Caco-2 (cell line): ENCODE data around the gene CBLN1. TPM values are rescaled to one million over a fixed set of nuclear protein-coding genes. Genes with fewer than 3 reads are reported as not detected.

ENCODE experiments used
- BruUV-seq: library from RNA; stranded (reverse); fragments of 400-500 nt; replicated peaks from 2 replicates; lab custom pipeline; 2021; lab: Mats Ljungman, UMichigan
- CTCF ChIA-PET: fragments of 300-600 bp; sonication (Branson Sonifier 250); formaldehyde crosslinking; loops from one replicate; lab custom pipeline; 2022; ENCODE audit warnings: antibody characterized with exemption; lab: Charles Lee
- POLR2A ChIA-PET: fragments of 300-600 bp; sonication (Branson Sonifier 250); formaldehyde crosslinking; loops from one replicate; lab custom pipeline; 2022; ENCODE audit warnings: antibody characterized with exemption; lab: Charles Lee
- DNase-seq, 2 experiments: peaks; one replicate each; pipeline versions ENCODE4 v3.0.0 to v3.0.0-alpha.2; 2020 to 2022
- H3K27me3 ChIP-seq: replicated peaks from 2 replicates; pipeline ENCODE4 v1.6.0; 2011; ENCODE audit warnings: low read length; ENCODE audit not compliant: control insufficient read depth, insufficient read depth
- H3K36me3 ChIP-seq: 2 replicates; pipeline ENCODE4 v1.5.1; 2011; ENCODE audit warnings: low read length; ENCODE audit not compliant: control insufficient read depth, insufficient read depth
- H3K4me1 ChIP-seq: fragments of 250-450 bp; sonication (Bioruptor Pico); 2 replicates; pipeline ENCODE4 v1.5.1; 2020; ENCODE audit warnings: mild to moderate bottlenecking
- H3K4me3 ChIP-seq: 2 replicates; pipeline ENCODE4 v1.5.1; 2011; ENCODE audit warnings: low read depth, mild to moderate bottlenecking, control low read depth, low read length
- H3K9me3 ChIP-seq: fragments of 250-450 bp; sonication (Bioruptor Pico); 2 replicates; pipeline ENCODE4 v1.5.1; 2020; ENCODE audit warnings: mild to moderate bottlenecking, moderate library complexity
- H3K27ac Mint-ChIP-seq: one replicate; pipeline ENCODE4 v1.8.0; 2022; ENCODE audit warnings: mixed read lengths; ENCODE audit not compliant: unreplicated experiment
- H3K27me3 Mint-ChIP-seq: one replicate; pipeline ENCODE4 v1.8.0; 2022; ENCODE audit warnings: mixed read lengths; ENCODE audit not compliant: insufficient read depth, unreplicated experiment
- H3K36me3 Mint-ChIP-seq: one replicate; pipeline ENCODE4 v1.8.0; 2022; ENCODE audit warnings: mild to moderate bottlenecking, mixed read lengths; ENCODE audit not compliant: insufficient read depth, unreplicated experiment
- H3K4me1 Mint-ChIP-seq: one replicate; pipeline ENCODE4 v1.8.0; 2022; ENCODE audit warnings: low read depth, mixed read lengths; ENCODE audit not compliant: unreplicated experiment
- H3K4me3 Mint-ChIP-seq: one replicate; pipeline ENCODE4 v1.8.0; 2022; ENCODE audit warnings: mild to moderate bottlenecking, moderate library complexity, mixed read lengths; ENCODE audit not compliant: unreplicated experiment
- H3K9me3 Mint-ChIP-seq: one replicate; pipeline ENCODE4 v1.8.0; 2022; ENCODE audit warnings: mixed read lengths; ENCODE audit not compliant: unreplicated experiment
- intact Hi-C: fragments of 100-400 bp; cut with micrococcal nuclease; formaldehyde crosslinking; loops from one replicate; pipeline ENCODE4 v1.10.0; 2022; ENCODE audit not compliant: unreplicated experiment
- total RNA-seq: library from RNA; stranded (reverse); gene quantifications from 2 replicates; pipeline ENCODE4 v1.2.3, GENCODE V29; 2022
- TF ChIP-seq, protein P1 (sequence below), 2 experiments: fragments of 200-600 bp in 1 of 2; IDR thresholded peaks; 1 replicate in 1 of 2; 2 replicates in 1 of 2; pipeline versions ENCODE4 v1.5.1 to v1.8.0; 2011 to 2022; ENCODE audit warnings: antibody characterized with exemption in 1 of 2, control low read depth in 1 of 2, inconsistent platforms in 1 of 2, low read depth in 1 of 2, low read length in 1 of 2, mild to moderate bottlenecking in 1 of 2, moderate library complexity in 1 of 2; ENCODE audit not compliant: insufficient read depth in 1 of 2, severe bottlenecking in 1 of 2, unreplicated experiment in 1 of 2

CBLN1 gene
- total RNA-seq, 1 experiment from 2014 or later, result not detected

GRCh38 chr16:49277386-49277742 is 4.3 kb downstream of the CBLN1 start:
- TF ChIP-seq, protein P1, sequence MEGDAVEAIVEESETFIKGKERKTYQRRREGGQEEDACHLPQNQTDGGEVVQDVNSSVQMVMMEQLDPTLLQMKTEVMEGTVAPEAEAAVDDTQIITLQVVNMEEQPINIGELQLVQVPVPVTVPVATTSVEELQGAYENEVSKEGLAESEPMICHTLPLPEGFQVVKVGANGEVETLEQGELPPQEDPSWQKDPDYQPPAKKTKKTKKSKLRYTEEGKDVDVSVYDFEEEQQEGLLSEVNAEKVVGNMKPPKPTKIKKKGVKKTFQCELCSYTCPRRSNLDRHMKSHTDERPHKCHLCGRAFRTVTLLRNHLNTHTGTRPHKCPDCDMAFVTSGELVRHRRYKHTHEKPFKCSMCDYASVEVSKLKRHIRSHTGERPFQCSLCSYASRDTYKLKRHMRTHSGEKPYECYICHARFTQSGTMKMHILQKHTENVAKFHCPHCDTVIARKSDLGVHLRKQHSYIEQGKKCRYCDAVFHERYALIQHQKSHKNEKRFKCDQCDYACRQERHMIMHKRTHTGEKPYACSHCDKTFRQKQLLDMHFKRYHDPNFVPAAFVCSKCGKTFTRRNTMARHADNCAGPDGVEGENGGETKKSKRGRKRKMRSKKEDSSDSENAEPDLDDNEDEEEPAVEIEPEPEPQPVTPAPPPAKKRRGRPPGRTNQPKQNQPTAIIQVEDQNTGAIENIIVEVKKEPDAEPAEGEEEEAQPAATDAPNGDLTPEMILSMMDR (IDR thresholded peaks at IDR 0.05; ENCODE audit: insufficient read depth in 1 of 2, low read depth in 1 of 2, low read length in 1 of 2, severe bottlenecking in 1 of 2, unreplicated experiment in 1 of 2), result no peak
- CTCF ChIA-PET, result no interaction called here
- BruUV-seq, result no TSS peak
- Mint-ChIP-seq H3K4me1 (no peaks in the 10 kb centered on the region), H3K27ac (no peak overlapping the region), H3K4me3 (no peak overlapping the region), H3K36me3 (peaks cover 5% of the 10 kb centered on the region), H3K9me3 (no peaks in the 10 kb centered on the region), H3K27me3 (peaks cover 24% of the 10 kb centered on the region)
- peaks cover under 1% of the 10 kb centered on the region; the same call in 1 of the 2 replicates for H3K4me1 ChIP-seq
- H3K4me3 ChIP-seq, result no peak overlapping the region
- peaks cover 5% of the 10 kb centered on the region; the same call in 1 of the 2 replicates for H3K9me3 ChIP-seq
- POLR2A ChIA-PET, result no interaction called here
- no peaks in the 10 kb centered on the region for H3K36me3 ChIP-seq
- DNase-seq, result no peak
- H3K27me3 ChIP-seq, result peaks cover 5% of the 10 kb centered on the region
- intact Hi-C loops, result no loop called here

DNA sequence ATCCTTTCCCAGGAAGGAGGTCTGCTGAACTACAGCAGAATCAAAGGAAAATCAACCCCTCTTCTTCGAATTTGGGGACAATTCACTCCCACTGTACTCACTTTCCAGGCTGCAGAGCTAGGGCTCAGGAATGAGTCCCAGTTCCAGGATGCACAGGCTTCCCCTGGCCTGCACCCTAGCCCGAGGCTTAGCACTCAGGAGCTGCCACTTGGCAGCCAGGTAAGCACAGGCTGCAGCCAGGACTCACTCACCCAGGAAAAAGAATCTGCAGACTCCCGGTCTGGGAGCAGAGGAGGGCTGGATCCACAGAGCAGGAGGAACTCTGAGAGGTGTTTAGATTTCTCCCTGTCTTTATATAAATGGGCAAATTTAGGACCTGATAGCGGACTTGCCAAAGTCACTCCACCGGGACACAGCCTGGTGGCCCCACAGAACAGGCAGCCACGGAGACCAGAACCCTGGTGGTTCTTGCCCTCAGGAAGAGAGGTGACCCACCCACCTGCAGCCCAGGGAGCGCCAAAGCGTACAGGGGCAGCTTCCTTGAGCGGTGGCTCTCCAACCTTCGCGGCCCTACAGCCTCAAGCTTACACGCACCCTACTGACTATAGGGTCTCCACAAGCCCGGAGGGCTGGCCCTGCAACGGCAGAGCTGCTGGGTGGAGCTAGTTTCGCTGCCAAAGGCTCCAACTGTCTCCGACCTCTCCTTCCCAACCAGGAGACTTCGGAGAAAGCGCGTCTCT is 4.8 kb downstream of the CBLN1 start:
- Histone ChIP-seq H3K4me3 (no peak overlapping the region), H3K4me1 (no peaks in the 10 kb centered on the region), H3K27me3 (peaks cover 5% of the 10 kb centered on the region), H3K9me3 (peaks cover 5% of the 10 kb centered on the region; the same call in 1 of the 2 replicates), H3K36me3 (no peaks in the 10 kb centered on the region)
- intact Hi-C loops, result no loop called here
- ChIA-PET CTCF (no interaction called here), POLR2A (no interaction called here)
- Mint-ChIP-seq H3K4me3 (no peak overlapping the region), H3K27ac (no peak overlapping the region), H3K9me3 (no peaks in the 10 kb centered on the region), H3K27me3 (peaks cover 24% of the 10 kb centered on the region), H3K4me1 (no peaks in the 10 kb centered on the region), H3K36me3 (peaks cover 5% of the 10 kb centered on the region)
- no peak for DNase-seq
- TF ChIP-seq, protein P1 (IDR thresholded peaks at IDR 0.05; ENCODE audit: insufficient read depth in 1 of 2, low read depth in 1 of 2, low read length in 1 of 2, severe bottlenecking in 1 of 2, unreplicated experiment in 1 of 2), result no peak
- BruUV-seq, result no TSS peak

- H3K9me3 Mint-ChIP-seq, result no peaks in the 10 kb centered on the region
- H3K4me1 Mint-ChIP-seq, result no peaks in the 10 kb centered on the region
- CTCF ChIA-PET, result no interaction called here
- TF ChIP-seq, protein P1 (IDR thresholded peaks at IDR 0.05; ENCODE audit: insufficient read depth in 1 of 2, low read depth in 1 of 2, low read length in 1 of 2, severe bottlenecking in 1 of 2, unreplicated experiment in 1 of 2), result no peak
- H3K27me3 Mint-ChIP-seq, result peaks cover 24% of the 10 kb centered on the region
- H3K27ac Mint-ChIP-seq, result no peak overlapping the region
- BruUV-seq, result no TSS peak
- no peaks in the 10 kb centered on the region for H3K36me3 ChIP-seq
- H3K27me3 ChIP-seq, result peaks cover 2% of the 10 kb centered on the region; the same call in 1 of the 2 replicates
- no peak overlapping the region for H3K4me3 ChIP-seq
- H3K36me3 Mint-ChIP-seq, result peaks cover 5% of the 10 kb centered on the region
- intact Hi-C loops, result no loop called here
- DNase-seq, result no peak
- H3K4me1 ChIP-seq, result no peaks in the 10 kb centered on the region
- no peak overlapping the region for H3K4me3 Mint-ChIP-seq
- POLR2A ChIA-PET, result no interaction called here
- peaks cover 4% of the 10 kb centered on the region; the same call in 1 of the 2 replicates for H3K9me3 ChIP-seq
Measured at GRCh38 chr16:49275870-49276269, 5.8 kb downstream of the CBLN1 start.
